ENCODE measurements around the gene RC3H2.
A peak's percentile ranks its signal among the peaks of the same experiment; 100 is the strongest.
"Not testable (repeated sequence)": the region's sequence is repeated elsewhere in the genome, so short reads cannot be mapped to it uniquely, and the experiment has no call there.

The RC3H2 gene

DNA sequence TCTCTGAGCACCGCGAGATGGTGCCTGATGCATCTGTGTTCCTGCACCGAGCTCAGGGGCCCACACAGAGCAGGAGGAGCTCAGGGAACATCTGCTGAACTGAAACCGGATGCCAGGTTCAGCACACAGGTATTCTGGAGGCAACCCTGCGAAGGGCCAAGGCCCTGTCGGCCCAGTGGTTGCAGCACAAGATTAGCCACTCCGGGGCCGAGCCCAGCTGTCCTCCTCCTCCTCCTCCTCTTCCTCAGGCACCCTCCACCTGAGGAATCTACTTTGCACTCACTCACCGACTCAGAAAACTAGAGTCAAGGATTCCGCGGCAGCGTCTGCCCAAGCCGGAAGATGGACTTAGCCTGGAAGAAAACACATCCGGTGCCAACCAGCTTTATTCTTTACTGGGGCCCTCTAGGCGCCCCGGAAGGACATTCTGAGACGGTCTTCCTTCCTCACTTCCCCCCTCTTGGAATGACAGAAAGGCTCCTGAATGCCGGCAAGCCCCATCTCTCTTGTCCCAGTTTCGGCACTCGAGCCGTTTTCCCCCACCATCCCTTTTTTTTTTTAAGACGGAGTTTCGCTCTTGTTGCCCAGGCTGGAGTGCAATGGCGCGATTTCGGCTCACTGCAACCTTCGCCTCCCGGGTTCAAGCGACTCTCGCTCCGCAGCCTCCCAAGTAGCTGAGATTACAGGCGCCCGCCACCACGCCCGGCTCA is 8.0 kb upstream of the RC3H2 start, which contains the start of gene ZBTB6:
Gene ZBTB6, minus strand, starts transcription at position 360 of the 710 bp plus-strand sequence. CDS start 1,251 bp downstream, outside the sequence.
- TF ChIP-seq, protein P1, sequence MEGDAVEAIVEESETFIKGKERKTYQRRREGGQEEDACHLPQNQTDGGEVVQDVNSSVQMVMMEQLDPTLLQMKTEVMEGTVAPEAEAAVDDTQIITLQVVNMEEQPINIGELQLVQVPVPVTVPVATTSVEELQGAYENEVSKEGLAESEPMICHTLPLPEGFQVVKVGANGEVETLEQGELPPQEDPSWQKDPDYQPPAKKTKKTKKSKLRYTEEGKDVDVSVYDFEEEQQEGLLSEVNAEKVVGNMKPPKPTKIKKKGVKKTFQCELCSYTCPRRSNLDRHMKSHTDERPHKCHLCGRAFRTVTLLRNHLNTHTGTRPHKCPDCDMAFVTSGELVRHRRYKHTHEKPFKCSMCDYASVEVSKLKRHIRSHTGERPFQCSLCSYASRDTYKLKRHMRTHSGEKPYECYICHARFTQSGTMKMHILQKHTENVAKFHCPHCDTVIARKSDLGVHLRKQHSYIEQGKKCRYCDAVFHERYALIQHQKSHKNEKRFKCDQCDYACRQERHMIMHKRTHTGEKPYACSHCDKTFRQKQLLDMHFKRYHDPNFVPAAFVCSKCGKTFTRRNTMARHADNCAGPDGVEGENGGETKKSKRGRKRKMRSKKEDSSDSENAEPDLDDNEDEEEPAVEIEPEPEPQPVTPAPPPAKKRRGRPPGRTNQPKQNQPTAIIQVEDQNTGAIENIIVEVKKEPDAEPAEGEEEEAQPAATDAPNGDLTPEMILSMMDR (IDR thresholded peaks at IDR 0.05; ENCODE audit: low read depth, low read length), result 0 out of 2 replicates have a peak, but pooled peaks have one; percentile 8
- peak; percentile 89 for DNase-seq
- Histone ChIP-seq H3K27me3 (ENCODE audit: insufficient read depth, low read depth, severe bottlenecking) (no peaks in the 10 kb centered on the region), H3K9me3 (ENCODE audit: severe bottlenecking) (no peaks in the 10 kb centered on the region), H3K4me3 (ENCODE audit: low read depth, low read length) (peak within 1 kb of the TSS; percentile 88), H3K27ac (peak within 1 kb of the TSS; percentile 94), H3K36me3 (peaks cover 37% of the 10 kb centered on the region)

DNA sequence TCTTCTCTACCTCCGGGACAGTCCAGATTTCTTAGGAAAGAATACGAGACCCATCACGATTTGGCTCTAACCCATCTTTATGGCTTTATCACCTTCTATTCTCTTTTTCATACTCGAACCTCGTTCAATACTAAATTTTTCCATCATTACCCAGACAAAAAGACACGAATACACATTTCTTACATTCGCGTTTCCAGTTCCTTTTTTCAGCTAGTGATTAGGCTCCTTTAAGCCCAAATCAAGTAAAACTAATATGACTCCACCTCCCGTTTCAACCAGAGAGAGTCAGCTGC is 7.5 kb upstream of the RC3H2 start:
- TF ChIP-seq, protein P1 (IDR thresholded peaks at IDR 0.05; ENCODE audit: low read depth, low read length), result no peak
- no peaks in the 10 kb centered on the region for H3K27me3 ChIP-seq (ENCODE audit: insufficient read depth, low read depth, severe bottlenecking)
- peaks cover 32% of the 10 kb centered on the region for H3K36me3 ChIP-seq
- H3K27ac ChIP-seq, result peak overlapping the region; percentile 94
- DNase-seq, result no peak
- peak overlapping the region; percentile 88 for H3K4me3 ChIP-seq (ENCODE audit: low read depth, low read length)
- H3K9me3 ChIP-seq (ENCODE audit: severe bottlenecking), result no peaks in the 10 kb centered on the region

DNA sequence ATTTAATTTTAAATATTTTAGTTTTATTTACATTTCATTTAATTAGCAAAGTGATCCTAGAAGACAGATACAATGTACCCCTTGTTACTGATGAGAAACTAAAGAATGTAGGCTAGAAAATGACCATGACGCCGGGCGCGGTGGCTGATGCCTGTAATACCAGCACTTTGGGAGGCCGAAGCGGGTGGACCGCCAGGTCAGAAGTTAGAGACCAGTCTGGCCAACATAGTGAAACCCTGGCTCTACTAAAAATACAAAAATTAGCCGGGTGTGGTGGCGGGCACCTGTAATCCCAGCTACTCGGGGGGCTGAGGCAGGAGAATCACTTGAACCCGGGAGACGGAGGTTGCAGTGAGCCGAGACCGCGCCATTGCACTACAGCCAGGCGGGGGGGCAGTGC is 963 bp upstream of the RC3H2 start:
- H3K27ac ChIP-seq; H3K9me3 ChIP-seq (ENCODE audit: severe bottlenecking); H3K4me3 ChIP-seq (ENCODE audit: low read depth, low read length); DNase-seq; H3K27me3 ChIP-seq (ENCODE audit: insufficient read depth, low read depth, severe bottlenecking): not testable (repeated sequence)
- H3K36me3 ChIP-seq, result peaks cover 26% of the 10 kb centered on the region

DNA sequence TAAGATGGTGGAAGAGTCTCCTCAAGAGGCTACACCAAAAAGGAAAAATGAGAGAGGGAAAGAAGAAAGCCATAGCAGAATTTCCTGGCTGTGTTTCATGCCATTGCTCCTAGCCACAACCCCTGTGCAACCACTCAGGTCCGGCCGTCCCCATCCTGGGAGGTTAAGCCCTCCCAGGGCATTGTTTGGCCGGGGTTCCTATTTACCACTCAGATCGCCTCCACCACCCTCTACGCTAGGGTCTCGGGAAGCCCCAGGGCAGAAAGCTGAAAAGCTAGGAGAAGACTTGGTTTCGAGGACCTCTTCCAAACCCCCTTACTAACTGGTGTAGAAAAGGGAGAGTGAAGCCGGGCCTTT is 715 bp downstream of the RC3H2 start:
- Histone ChIP-seq H3K27ac (peak overlapping the region; percentile 93), H3K4me3 (ENCODE audit: low read depth, low read length) (peak overlapping the region; percentile 96), H3K36me3 (peaks cover 9% of the 10 kb centered on the region), H3K9me3 (ENCODE audit: severe bottlenecking) (no peaks in the 10 kb centered on the region), H3K27me3 (ENCODE audit: insufficient read depth, low read depth, severe bottlenecking) (no peaks in the 10 kb centered on the region)
- DNase-seq, result peak; percentile 59
- TF ChIP-seq, protein P1 (IDR thresholded peaks at IDR 0.05; ENCODE audit: low read depth, low read length), result no peak

DNA sequence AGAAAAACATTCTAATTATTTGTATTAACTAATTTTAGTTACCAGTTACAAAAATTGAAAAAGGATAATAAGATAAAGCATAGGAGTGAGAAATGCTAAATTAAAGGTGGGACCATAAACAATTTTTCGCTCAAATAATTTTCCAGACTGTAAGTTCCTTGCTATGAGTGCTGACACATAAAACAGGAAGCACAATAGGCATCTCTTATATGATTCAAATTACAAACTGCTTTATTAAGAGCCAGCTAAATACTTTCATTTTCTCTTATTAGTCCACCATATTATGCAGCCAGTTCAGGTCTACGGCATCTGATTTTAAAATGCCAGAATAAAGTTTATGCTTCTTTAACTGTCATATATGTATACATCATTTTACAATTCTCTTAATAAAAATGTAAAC is 4.4 kb downstream of the RC3H2 start:
- no peak for DNase-seq
- Histone ChIP-seq H3K27ac (no peak overlapping the region), H3K9me3 (ENCODE audit: severe bottlenecking) (no peaks in the 10 kb centered on the region), H3K36me3 (peaks cover 20% of the 10 kb centered on the region), H3K27me3 (ENCODE audit: insufficient read depth, low read depth, severe bottlenecking) (no peaks in the 10 kb centered on the region), H3K4me3 (ENCODE audit: low read depth, low read length) (no peak overlapping the region)
- TF ChIP-seq, protein P1 (IDR thresholded peaks at IDR 0.05; ENCODE audit: low read depth, low read length), result no peak

DNA sequence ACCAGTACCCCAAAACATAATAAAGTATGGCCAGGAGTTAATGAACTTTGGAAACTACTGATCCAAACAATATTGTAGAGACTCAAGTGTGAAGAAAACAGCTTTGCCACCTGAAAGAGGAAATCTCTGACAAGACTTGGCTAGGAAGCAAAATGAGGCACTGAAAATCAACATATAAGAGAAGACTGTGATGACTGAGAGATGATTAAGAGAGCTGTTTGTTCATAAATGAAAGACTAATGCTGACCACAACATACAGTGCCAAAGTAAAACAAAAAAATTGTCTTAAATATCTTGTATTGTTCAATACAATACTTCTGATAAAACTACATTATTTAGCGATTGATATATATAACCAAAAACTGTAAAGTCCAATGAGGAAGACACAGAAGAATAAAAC is 7.2 kb downstream of the RC3H2 start:
- Histone ChIP-seq H3K27me3 (ENCODE audit: insufficient read depth, low read depth, severe bottlenecking) (no peaks in the 10 kb centered on the region), H3K27ac (no peak overlapping the region), H3K36me3 (peaks cover 43% of the 10 kb centered on the region), H3K9me3 (ENCODE audit: severe bottlenecking) (no peaks in the 10 kb centered on the region), H3K4me3 (ENCODE audit: low read depth, low read length) (no peak overlapping the region)
- DNase-seq, result no peak
- TF ChIP-seq, protein P1 (IDR thresholded peaks at IDR 0.05; ENCODE audit: low read depth, low read length), result no peak

All from WERI-Rb-1 (cell line).